ENCODE data around the gene ACTR2.

The ACTR2 gene

GRCh38 chr2:65282477-65283053, 54.9 kb downstream of the ACTR2 start (continued):
- TF ChIP-seq ZNF785 (tag by site-specific recombination; IDR thresholded peaks at IDR 0.05) (no peak), ZNF629 (tag by site-specific recombination; IDR thresholded peaks at IDR 0.05) (no peak), TCF7L2 (IDR thresholded peaks at IDR 0.05; ENCODE audit: borderline replicate concordance, low read depth, low read length) (no peak), ZNF280C (tag by site-specific recombination; IDR thresholded peaks at IDR 0.05) (no peak), ZNF555 (tag by site-specific recombination; conservative IDR thresholded peaks at IDR 0.05) (no peak), ZNF221 (tag by site-specific recombination; IDR thresholded peaks at IDR 0.05; ENCODE audit: borderline replicate concordance) (no peak), HOXA7 (CRISPR knock-in tag; IDR thresholded peaks at IDR 0.05; ENCODE audit: borderline replicate concordance) (no peak)

GRCh38 chr2:65287364-65287763, 59.7 kb downstream of the ACTR2 start:
- H3K4me3 ChIP-seq (ENCODE audit: low read depth, low read length): no peak overlapping the region
- H3K9me3 ChIP-seq (ENCODE audit: control insufficient read depth, insufficient read depth, low read depth, low read length): no peaks in the 10 kb centered on the region
- no peaks in the 10 kb centered on the region; the same call in 1 of the 2 replicates for H3K4me1 ChIP-seq (ENCODE audit: control insufficient read depth, insufficient read depth, low read length)
- H3K27ac ChIP-seq (ENCODE audit: extremely low read depth, low read depth, low read length): no peak overlapping the region
- no peaks in the 10 kb centered on the region for H3K36me3 ChIP-seq (ENCODE audit: control insufficient read depth in 2 of 2, insufficient read depth in 1 of 2, low read length in 2 of 2)
- CTCF ChIA-PET: no interaction called here
- POLR2A ChIA-PET: no interaction called here
- TF ChIP-seq ZNF571 (tag by site-specific recombination; IDR thresholded peaks at IDR 0.05) (no peak), ZFP3 (tag by site-specific recombination; IDR thresholded peaks at IDR 0.05; ENCODE audit: low read depth) (no peak), ZNF776 (tag by site-specific recombination; IDR thresholded peaks at IDR 0.05; ENCODE audit: borderline replicate concordance) (no peak), ZSCAN23 (tag by site-specific recombination; IDR thresholded peaks at IDR 0.05) (no peak), KLF8 (tag by site-specific recombination; IDR thresholded peaks at IDR 0.05) (no peak), OSR2 (tag by site-specific recombination; IDR thresholded peaks at IDR 0.05) (no peak), PRDM2 (tag by site-specific recombination; IDR thresholded peaks at IDR 0.05; ENCODE audit: borderline replicate concordance) (no peak), ZNF701 (tag by site-specific recombination; IDR thresholded peaks at IDR 0.05) (no peak), SP2 (tag by site-specific recombination; IDR thresholded peaks at IDR 0.05) (no peak), ZNF837 (tag by site-specific recombination; IDR thresholded peaks at IDR 0.05) (no peak), ZNF23 (tag by site-specific recombination; IDR thresholded peaks at IDR 0.05; ENCODE audit: borderline replicate concordance) (no peak), ZNF174 (tag by site-specific recombination; IDR thresholded peaks at IDR 0.05) (no peak), ZNF132 (tag by site-specific recombination; IDR thresholded peaks at IDR 0.05; ENCODE audit: borderline replicate concordance) (no peak), ZNF664 (tag by site-specific recombination; IDR thresholded peaks at IDR 0.05) (no peak)
- TF ChIP-seq, protein P1, sequence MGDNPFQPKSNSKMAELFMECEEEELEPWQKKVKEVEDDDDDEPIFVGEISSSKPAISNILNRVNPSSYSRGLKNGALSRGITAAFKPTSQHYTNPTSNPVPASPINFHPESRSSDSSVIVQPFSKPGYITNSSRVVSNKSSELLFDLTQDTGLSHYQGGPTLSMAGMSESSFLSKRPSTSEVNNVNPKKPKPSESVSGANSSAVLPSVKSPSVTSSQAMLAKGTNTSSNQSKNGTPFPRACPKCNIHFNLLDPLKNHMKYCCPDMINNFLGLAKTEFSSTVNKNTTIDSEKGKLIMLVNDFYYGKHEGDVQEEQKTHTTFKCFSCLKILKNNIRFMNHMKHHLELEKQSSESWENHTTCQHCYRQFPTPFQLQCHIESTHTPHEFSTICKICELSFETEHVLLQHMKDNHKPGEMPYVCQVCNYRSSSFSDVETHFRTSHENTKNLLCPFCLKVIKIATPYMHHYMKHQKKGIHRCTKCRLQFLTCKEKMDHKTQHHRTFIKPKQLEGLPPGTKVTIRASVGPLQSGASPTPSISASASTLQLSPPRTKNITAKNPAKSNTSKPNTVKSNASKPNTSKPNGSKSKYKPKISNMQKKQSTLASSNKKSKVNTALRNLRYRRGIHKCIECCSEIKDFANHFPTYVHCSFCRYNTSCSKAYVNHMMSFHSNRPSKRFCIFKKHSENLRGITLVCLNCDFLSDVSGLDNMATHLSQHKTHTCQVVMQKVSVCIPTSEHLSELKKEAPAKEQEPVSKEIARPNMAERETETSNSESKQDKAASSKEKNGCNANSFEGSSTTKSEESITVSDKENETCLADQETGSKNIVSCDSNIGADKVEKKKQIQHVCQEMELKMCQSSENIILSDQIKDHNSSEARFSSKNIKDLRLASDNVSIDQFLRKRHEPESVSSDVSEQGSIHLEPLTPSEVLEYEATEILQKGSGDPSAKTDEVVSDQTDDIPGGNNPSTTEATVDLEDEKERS (tag by site-specific recombination; IDR thresholded peaks at IDR 0.05): no peak
- TF ChIP-seq, protein P2, sequence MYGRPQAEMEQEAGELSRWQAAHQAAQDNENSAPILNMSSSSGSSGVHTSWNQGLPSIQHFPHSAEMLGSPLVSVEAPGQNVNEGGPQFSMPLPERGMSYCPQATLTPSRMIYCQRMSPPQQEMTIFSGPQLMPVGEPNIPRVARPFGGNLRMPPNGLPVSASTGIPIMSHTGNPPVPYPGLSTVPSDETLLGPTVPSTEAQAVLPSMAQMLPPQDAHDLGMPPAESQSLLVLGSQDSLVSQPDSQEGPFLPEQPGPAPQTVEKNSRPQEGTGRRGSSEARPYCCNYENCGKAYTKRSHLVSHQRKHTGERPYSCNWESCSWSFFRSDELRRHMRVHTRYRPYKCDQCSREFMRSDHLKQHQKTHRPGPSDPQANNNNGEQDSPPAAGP (tag by site-specific recombination; IDR thresholded peaks at IDR 0.05): no peak
- TF ChIP-seq, protein P3, sequence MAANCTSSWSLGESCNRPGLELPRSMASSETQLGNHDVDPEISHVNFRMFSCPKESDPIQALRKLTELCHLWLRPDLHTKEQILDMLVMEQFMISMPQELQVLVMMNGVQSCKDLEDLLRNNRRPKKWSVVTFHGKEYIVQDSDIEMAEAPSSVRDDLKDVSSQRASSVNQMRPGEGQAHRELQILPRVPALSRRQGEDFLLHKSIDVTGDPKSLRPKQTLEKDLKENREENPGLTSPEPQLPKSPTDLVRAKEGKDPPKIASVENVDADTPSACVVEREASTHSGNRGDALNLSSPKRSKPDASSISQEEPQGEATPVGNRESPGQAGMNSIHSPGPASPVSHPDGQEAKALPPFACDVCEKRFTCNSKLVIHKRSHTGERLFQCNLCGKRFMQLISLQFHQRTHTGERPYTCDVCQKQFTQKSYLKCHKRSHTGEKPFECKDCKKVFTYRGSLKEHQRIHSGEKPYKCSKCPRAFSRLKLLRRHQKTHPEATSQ (tag by site-specific recombination; IDR thresholded peaks at IDR 0.05): no peak
